ENCODE measurements around the gene CLEC16A.
"Not testable (repeated sequence)": the region's sequence is repeated elsewhere in the genome, so short reads cannot be mapped to it uniquely, and the experiment has no call there.

Gene CLEC16A

GRCh38 chr16:10940501-10941079, 3.8 kb upstream of the CLEC16A start:
- no peak for DNase-seq (ENCODE audit: low read depth in 2 of 2)

GRCh38 chr16:10941127-10941933, 3.0 kb upstream of the CLEC16A start:
- DNase-seq (ENCODE audit: low read depth in 2 of 2) = no peak

GRCh38 chr16:10941935-10942351, 2.4 kb upstream of the CLEC16A start:
- DNase-seq (ENCODE audit: low read depth in 2 of 2) = not testable (repeated sequence)

- peak; percentile 91 for DNase-seq (ENCODE audit: low read depth in 2 of 2)
Measured at GRCh38 chr16:10942352-10943063, 1.9 kb upstream of the CLEC16A start, which contains the start of gene DEXI. Gene DEXI (minus strand): TSS chr16:10942468. CDS start chr16:10942005, 463 bp downstream.

- no peak for DNase-seq (ENCODE audit: low read depth in 2 of 2)
Measured at GRCh38 chr16:10943064-10943353, 1.4 kb upstream of the CLEC16A start.

GRCh38 chr16:10945065-10945787, 862 bp downstream of the CLEC16A start:
- DNase-seq (ENCODE audit: low read depth in 2 of 2) = no peak

GRCh38 chr16:10946308-10946707, 1.9 kb downstream of the CLEC16A start:
- DNase-seq (ENCODE audit: low read depth in 2 of 2) = no peak

- DNase-seq (ENCODE audit: low read depth in 2 of 2) = no peak
Measured at GRCh38 chr16:10947211-10947787, 2.9 kb downstream of the CLEC16A start.

GRCh38 chr16:10949424-10949970, 5.1 kb downstream of the CLEC16A start:
- peak in 1 of 2 donors; percentile 26 for DNase-seq (ENCODE audit: low read depth in 2 of 2)

- no peak for DNase-seq (ENCODE audit: low read depth in 2 of 2)
Measured at GRCh38 chr16:10950393-10950792, 6.0 kb downstream of the CLEC16A start.

- no peak for DNase-seq (ENCODE audit: low read depth in 2 of 2)
Measured at GRCh38 chr16:10951026-10951425, 6.7 kb downstream of the CLEC16A start.

GRCh38 chr16:10954903-10955302, 10.5 kb downstream of the CLEC16A start:
- DNase-seq (ENCODE audit: low read depth in 2 of 2) = no peak

- DNase-seq (ENCODE audit: low read depth in 2 of 2) = peak in 1 of 2 donors; percentile 34
Measured at GRCh38 chr16:10957771-10958482, 13.6 kb downstream of the CLEC16A start.

GRCh38 chr16:10959161-10959560, 14.8 kb downstream of the CLEC16A start:
- DNase-seq (ENCODE audit: low read depth in 2 of 2) = no peak

GRCh38 chr16:10961231-10961630, 16.9 kb downstream of the CLEC16A start:
- peak in 1 of 2 donors; percentile 42 for DNase-seq (ENCODE audit: low read depth in 2 of 2)

- DNase-seq (ENCODE audit: low read depth in 2 of 2) = peak; percentile 86 to 87
Measured at GRCh38 chr16:10964039-10964890, 19.9 kb downstream of the CLEC16A start.

GRCh38 chr16:10964891-10965326, 20.5 kb downstream of the CLEC16A start:
- peak in 1 of 2 donors; percentile 62 for DNase-seq (ENCODE audit: low read depth in 2 of 2)

- peak in 1 of 2 donors; percentile 55 for DNase-seq (ENCODE audit: low read depth in 2 of 2)
Measured at GRCh38 chr16:10965440-10966061, 21.2 kb downstream of the CLEC16A start.

- no peak for DNase-seq (ENCODE audit: low read depth in 2 of 2)
Measured at GRCh38 chr16:10966129-10966528, 21.8 kb downstream of the CLEC16A start.

All from stimulated activated CD4-positive, alpha-beta T cell treated with anti-CD3 and anti-CD28 coated beads, Interleukin-4, amount 100 ng/mL, for 48 hours (primary cell).